Measurements from ENCODE around the gene DIRAS1.
A peak's percentile ranks its signal among the peaks of the same experiment; 100 is the strongest.
"Not testable (repeated sequence)": the region's sequence is repeated elsewhere in the genome, so short reads cannot be mapped to it uniquely, and the experiment has no call there.

Gene DIRAS1

GRCh38 chr19:2703691-2704216 is 17.4 kb downstream of the DIRAS1 start:
- DNase-seq: no peak

- no peak for DNase-seq
Measured at GRCh38 chr19:2703077-2703437, 18.1 kb downstream of the DIRAS1 start.

DNA sequence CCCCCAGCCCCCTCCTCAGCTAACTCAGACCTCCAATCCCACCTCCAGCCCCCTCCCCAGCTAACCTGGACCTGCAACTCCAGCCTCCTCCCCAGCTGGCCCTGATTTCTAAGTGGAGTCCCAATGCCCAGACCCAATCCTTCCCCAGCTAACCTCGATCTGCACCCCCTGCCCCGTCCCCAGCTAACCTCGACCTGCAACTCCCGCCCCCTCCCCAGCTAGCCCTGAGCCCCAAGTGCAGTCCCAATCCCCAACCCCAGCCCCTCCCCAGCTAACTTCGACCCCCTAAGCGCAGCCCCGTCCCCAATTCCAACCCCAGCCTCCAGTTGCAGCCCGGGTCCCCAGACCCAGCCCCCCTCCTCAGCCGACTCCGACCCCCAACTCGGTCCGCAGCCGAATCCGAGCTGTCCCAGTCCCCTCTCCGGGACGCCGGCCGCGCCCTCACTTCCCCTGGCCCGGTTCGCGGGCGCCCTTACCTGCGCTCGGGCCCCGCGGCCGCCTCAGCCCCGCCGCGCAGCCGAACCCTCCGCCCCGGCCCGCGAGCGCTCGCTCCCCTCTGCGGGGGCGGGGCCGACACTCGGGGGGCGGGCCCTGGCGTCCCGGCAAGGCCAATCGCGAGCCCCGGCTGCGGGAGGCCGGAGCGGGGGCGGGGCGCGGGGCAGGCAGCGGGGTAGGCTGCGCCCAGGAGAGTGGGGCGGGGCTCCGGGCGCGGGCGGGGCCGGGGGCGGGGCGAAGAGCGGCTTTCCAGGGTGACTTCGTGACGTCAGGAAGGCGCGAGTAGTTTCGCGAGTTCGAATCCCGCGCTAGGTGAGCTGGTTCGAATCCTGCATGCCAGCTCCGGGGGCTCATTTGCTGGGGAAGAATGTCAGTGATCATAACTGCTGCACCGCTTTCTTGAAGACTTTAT is 18.7 kb downstream of the DIRAS1 start, which contains the start of gene GNG7:
GNG7 (minus strand) TSS at position 525 of the 907 bp plus-strand sequence. CDS start 182,006 bp downstream, outside the sequence.
- DNase-seq: peak; percentile 95

DNA sequence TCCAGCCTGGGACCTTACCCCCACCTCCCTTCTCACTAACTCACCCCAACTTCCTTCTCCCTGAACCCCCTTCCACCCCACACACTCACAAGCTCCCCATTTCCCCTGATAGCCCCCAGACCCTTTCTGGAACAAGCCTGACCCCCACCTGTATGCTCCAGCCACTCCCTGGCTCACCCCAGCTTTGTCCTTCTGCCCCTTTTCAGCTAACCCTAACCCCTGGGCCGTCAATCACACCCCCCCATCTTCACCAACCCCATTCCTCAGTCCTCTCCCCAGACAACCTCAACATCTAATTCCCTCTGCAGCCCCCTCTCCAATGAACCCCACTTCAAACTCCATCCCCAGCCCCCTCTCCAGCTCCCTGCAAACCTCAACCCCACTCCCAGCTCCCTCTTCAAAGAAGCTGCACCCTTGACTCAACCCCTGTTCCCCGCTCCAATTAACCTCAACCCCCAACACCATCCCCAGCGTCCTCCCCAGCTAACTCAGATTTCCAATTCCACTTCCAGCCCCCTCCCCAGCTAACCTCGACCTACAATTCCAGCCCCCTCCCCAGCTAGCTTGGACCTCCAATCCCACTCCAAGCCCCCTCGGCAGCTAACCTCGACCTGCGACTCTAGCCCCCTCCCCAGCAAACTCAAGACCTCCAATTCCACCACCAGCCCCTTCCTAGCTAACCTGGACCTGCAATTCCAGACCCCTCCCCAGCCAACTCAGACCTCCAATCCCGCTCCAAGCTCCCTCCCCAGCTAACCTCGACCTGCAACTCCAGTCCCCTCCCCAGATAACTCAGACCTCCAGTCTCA is 19.6 kb downstream of the DIRAS1 start:
- no peak for DNase-seq

DNA sequence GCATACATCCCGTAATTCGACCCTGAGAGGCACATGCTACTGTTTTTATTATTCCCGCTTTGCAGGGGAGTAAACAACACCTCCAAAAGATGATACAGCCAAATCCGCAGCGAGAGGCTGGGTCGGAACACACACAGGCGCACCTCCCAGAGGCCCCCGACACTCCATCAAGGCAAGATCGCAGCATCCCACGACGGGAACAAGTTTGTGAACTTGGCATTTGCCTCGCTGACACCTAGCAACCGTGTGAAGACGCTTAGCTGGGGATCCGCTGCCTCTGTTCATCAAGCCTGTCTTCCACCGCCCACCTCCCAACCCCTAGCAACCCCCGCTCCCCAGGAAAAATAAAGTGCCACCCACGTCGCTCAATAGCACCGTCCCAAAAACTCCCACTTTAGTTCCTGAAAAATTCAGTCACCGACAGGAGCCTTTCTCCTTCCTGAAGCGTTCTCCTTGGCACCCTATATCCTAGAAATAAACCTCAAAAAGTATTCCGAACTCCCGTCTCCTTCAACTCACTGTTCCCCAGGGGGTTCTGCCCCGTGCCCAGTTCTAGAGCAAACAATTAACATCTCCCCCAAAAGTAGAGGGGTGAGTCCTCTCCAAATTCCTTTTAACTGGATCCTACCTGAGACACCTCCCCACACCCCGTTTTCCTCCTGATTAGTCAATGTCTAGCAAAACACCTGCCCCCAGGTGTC is 20.4 kb downstream of the DIRAS1 start:
- no peak for DNase-seq

DNA sequence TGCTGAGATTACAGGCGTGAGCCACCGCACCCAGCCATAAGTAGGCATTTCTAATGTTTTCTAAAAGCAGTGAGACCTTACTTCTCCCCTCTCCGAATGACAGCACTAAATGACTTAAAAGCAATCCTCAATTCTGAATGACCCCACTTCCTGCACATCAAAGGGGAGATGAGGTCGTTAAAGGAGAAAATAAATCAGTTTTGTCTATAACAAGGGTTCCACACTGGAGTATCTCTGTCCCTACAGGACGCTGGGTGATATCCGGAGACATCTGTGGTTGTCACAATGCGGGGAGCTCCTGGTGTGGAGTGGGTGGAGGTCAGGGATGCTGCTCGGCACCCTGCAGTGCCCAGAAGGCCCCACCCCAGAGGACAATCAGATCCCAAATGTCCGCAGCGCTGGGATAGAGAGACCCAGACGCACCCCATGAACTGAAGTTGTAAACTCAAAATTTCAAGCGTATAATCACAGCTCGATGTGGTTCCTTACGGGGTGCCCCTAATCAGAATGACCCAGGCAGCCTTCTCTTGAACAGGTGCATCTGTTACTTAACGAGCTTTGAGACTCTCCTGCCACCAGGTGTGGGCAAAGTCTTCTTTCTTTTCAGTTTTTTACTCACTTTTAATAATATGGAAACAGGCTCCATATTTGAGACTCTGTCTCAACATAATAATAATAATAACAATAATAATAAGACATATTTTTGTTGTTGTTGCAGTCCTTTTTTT is 21.6 kb downstream of the DIRAS1 start:
- DNase-seq: no peak

DNA sequence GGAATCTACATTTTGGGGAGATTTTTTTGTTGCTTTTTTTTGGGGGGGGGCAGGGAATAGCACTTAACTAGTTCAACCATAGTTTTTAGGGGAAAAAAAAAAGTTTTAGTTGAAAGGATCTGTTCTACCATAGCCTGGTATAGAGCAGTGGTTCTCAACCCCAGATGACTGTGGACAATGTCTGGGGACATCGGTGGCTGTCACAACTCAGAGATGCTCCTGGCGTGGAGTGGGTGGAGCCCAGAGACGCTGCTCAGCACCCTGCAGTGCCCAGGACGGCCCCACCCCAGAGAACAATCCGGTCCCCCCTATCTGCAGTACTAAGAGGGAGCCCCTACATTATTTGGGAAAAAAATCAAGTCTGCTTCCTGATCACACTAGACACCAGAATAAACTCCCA is 27.0 kb downstream of the DIRAS1 start:
- no peak for DNase-seq

GRCh38 chr19:2693492-2694160 is 27.5 kb downstream of the DIRAS1 start:
- DNase-seq: no peak

- no peak for DNase-seq
Measured at GRCh38 chr19:2691951-2692350, 29.2 kb downstream of the DIRAS1 start.

DNA sequence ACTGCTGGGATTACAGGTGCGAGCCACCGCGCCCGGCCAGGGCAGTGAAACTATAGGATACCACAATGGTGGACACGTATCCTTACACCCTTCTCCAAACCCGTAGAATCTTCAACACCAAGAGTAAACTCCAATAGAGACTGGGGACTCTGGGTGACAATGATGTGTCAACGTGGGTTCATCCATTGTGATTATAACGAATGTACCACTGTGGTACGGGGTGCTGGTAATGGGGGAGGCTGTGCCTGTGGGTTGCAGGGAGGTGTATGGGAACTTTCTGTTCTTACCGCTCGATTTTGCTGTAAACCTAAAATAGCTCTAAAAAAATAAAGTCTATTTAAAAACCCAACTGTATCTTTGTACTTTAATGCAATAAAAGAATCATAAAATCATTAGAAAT is 30.3 kb downstream of the DIRAS1 start:
- no peak for DNase-seq

- no peak for DNase-seq
Measured at GRCh38 chr19:2686360-2686759, 34.8 kb downstream of the DIRAS1 start.

DNA sequence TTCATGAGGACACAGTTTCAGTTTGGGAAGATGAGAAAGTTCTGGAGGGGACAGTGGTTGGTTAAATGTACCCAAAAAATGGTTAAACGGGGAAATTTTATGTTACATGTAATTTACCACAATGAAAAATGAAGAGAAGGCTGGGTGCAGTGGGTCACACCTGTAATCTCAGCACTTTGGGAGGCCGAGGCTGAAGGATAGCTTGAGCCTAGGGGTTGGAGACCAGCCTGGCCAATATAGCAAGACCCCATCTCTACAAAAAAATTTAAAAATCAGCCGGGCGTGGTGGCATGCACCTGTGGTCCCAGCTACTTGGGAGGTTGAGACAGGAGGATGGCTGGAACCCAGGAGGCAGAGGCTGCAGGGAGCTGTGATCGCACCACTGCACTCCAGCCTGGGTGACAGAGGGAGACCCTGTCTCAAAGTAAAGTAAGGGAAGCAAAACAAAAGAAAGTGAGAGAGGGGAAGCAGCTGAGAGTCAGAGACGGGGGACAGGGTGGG is 35.9 kb downstream of the DIRAS1 start:
- DNase-seq: no peak

- DNase-seq: no peak
Measured at GRCh38 chr19:2683430-2684003, 37.7 kb downstream of the DIRAS1 start.

- DNase-seq: no peak
Measured at GRCh38 chr19:2680808-2681207, 40.4 kb downstream of the DIRAS1 start.

DNA sequence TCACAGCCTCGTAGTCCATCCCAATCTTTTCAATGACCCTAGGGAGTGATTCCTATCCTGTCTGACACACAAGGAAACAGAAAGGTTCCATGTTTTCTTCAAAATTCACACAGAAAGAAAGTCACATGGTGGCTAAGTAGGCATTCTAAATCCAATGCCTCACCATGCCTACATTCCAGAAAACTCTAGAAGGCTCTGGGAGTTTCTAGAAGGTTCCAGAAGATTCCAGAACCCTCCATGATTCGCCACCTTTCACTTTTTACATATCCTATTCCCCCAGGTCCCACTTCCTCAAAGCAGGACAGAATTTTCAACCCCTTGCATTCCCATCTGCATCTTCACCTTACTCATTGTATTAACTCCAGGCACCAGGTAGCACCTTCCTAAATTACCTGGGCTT is 41.7 kb downstream of the DIRAS1 start:
- no peak for DNase-seq

GRCh38 chr19:2678948-2679347 is 42.2 kb downstream of the DIRAS1 start:
- DNase-seq: not testable (repeated sequence)

GRCh38 chr19:2678044-2678671 is 43.0 kb downstream of the DIRAS1 start:
- DNase-seq: peak; percentile 18

- DNase-seq: no peak
Measured at GRCh38 chr19:2676823-2677222, 44.3 kb downstream of the DIRAS1 start.

GRCh38 chr19:2675892-2676291 is 45.3 kb downstream of the DIRAS1 start:
- DNase-seq: no peak

DNA sequence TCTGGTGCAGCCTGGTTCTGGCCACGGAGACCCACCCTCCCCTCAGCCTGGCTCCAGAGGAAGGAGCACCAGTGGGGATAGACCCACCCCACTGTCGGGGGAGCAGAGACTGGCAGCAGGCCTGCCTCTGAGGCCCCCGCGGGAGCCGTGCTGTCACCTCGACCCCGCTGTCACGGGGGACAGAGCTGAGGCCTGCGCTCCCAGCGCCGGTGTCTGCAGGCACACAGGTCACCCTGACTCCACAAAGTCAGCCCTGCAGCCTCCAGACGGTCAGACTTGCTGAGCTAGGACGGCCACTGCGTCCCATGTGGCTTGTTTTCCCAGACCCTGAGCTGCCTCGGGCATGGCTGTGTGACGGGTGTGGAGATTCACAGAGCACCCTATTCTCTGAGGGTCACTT is 51.0 kb downstream of the DIRAS1 start:
- DNase-seq: no peak
